Natural killer cell treated with Interleukin-12 subunit alpha and Interleukin-12 subunit beta and Interleukin-15 and Interleukin-18, amount 100 ng/mL, for 72 hours (primary cell): ENCODE data around the gene ANAPC16. TPM values are rescaled to one million over a fixed set of nuclear protein-coding genes. Genes with fewer than 3 reads are reported as not detected.
"Not testable (repeated sequence)": the region's sequence is repeated elsewhere in the genome, so short reads cannot be mapped to it uniquely, and the experiment has no call there.

Experiments
- ATAC-seq, 2 donors: fragments of 150-1000 bp; cut with Tn5 transposase in 1 of 2; sonication (Bioruptor Pico), chemical (Tn5 transposase) in 1 of 2; 2 replicates each; pipeline ENCODE4 v1.10.0; 2021
- DNase-seq: peaks from one replicate; pipeline ENCODE4 v3.0.0; 2022; ENCODE audit warnings: low spot score
- H3K27ac Mint-ChIP-seq, 2 donors: 1 replicate in 1 of 2; 2 replicates in 1 of 2; pipeline ENCODE4 v1.8.0; 2022; ENCODE audit warnings: mixed read lengths in 2 of 2, mild to moderate bottlenecking in 1 of 2, moderate library complexity in 1 of 2
- H3K27me3 Mint-ChIP-seq, 2 donors: 1 replicate in 1 of 2; 2 replicates in 1 of 2; pipeline ENCODE4 v1.8.0; 2022; ENCODE audit warnings: mixed read lengths in 2 of 2
- H3K36me3 Mint-ChIP-seq: one replicate; pipeline ENCODE4 v1.8.0; 2022; ENCODE audit warnings: mixed read lengths
- H3K4me1 Mint-ChIP-seq, 2 donors: 1 replicate in 1 of 2; 2 replicates in 1 of 2; pipeline ENCODE4 v1.8.0; 2022; ENCODE audit warnings: low read depth in 2 of 2, mixed read lengths in 2 of 2, mild to moderate bottlenecking in 1 of 2
- H3K4me3 Mint-ChIP-seq: one replicate; pipeline ENCODE4 v1.8.0; 2022; ENCODE audit warnings: mixed read lengths
- H3K9me3 Mint-ChIP-seq: 2 replicates; pipeline ENCODE4 v1.8.0; 2022; ENCODE audit warnings: mixed read lengths
- total RNA-seq, 2 donors: library from RNA; stranded (reverse); gene quantifications; one replicate each; pipeline ENCODE4 v1.2.3, GENCODE V29; 2022

ANAPC16 gene
- total RNA-seq, 2 donors from 2014 or later: 39.6 to 79.3 TPM

DNA sequence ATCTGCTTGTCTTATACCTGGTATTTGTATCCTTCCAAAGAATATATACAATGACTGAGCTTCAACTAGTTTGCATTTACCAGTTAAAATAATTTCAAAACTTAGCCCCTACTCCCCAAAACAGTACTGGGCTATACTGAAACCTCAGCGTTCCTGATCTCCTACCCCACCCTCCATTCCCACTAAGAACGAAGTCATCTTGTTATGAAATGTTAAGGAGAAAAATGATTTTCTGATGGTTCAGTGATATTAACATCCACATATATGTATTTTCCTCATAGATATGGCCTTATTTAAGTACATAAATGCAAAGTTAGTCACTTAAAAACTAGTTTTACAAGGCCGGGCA, 28.9 kb upstream of the ANAPC16 start:
- Mint-ChIP-seq H3K27ac (peak overlapping the region in 1 of 2 donors; percentile 68), H3K27me3 (no peaks in the 10 kb centered on the region), H3K9me3 (peaks cover 7% of the 10 kb centered on the region), H3K4me3 (no peak overlapping the region), H3K4me1 (peaks cover 4% of the 10 kb centered on the region in 2 donors), H3K36me3 (peaks cover 10% of the 10 kb centered on the region)
- ATAC-seq: no peak
- no peak for DNase-seq

- Mint-ChIP-seq H3K4me1 (no peaks in the 10 kb centered on the region), H3K9me3 (no peaks in the 10 kb centered on the region), H3K4me3 (no peak overlapping the region), H3K27me3 (no peaks in the 10 kb centered on the region), H3K36me3 (peaks cover 5% of the 10 kb centered on the region), H3K27ac (no peak overlapping the region)
- ATAC-seq: no peak
- no peak for DNase-seq
Measured at GRCh38 chr10:72194949-72195348, 20.9 kb upstream of the ANAPC16 start.

DNA sequence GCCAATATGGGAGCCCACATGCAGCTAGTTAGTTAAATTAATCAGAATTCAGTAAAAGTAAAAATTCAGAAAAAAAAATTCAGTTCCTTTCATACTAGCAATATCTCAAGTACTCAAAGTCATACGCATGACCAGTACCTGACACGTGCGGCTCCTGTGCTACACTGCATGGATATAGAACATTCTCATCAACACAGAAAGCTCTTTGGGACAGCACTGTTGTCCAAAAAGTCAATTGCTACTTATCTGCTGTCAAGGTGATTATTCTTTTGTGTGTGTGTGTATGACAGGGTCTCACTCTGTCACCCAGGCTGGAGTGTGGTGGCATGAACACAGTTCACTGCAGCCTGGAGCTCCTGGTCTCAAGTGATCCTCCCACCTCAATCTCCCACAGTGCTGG, 14.9 kb upstream of the ANAPC16 start:
- H3K36me3 Mint-ChIP-seq: peaks cover 4% of the 10 kb centered on the region
- no peak overlapping the region for H3K27ac Mint-ChIP-seq
- ATAC-seq (no peak), DNase-seq (no peak)
- no peaks in the 10 kb centered on the region for H3K4me1 Mint-ChIP-seq
- H3K4me3 Mint-ChIP-seq: no peak overlapping the region
- no peaks in the 10 kb centered on the region for H3K27me3 Mint-ChIP-seq
- H3K9me3 Mint-ChIP-seq: no peaks in the 10 kb centered on the region

GRCh38 chr10:72201293-72201692, 14.5 kb upstream of the ANAPC16 start:
- Mint-ChIP-seq H3K36me3 (peaks cover 4% of the 10 kb centered on the region), H3K4me3 (no peak overlapping the region), H3K9me3 (no peaks in the 10 kb centered on the region), H3K4me1 (no peaks in the 10 kb centered on the region), H3K27ac (no peak overlapping the region), H3K27me3 (no peaks in the 10 kb centered on the region)
- ATAC-seq (no peak), DNase-seq (no peak)

DNA sequence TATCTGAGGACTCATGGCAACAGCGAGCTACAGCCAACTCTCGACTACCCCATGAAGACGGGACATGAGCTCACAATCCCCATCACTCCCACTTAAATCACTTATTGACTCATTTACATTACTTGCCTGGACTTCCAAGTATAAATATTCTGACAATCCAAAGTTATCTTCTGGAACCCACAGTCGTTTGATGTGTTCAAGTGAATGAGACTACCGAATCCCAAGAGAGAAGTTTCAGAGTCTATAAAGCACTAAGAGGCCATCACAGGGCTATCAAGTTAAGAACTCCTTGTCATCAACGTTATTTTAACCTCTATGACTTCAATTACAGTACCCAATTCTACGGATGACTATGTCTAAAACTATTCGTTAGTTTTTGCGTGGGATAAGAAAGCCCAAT, 11.5 kb upstream of the ANAPC16 start:
- H3K27me3 Mint-ChIP-seq: no peaks in the 10 kb centered on the region
- H3K4me1 Mint-ChIP-seq: peaks cover 2 to 5% of the 10 kb centered on the region in 2 donors
- DNase-seq (no peak), ATAC-seq (no peak)
- no peak overlapping the region for H3K27ac Mint-ChIP-seq
- no peak overlapping the region for H3K4me3 Mint-ChIP-seq
- H3K36me3 Mint-ChIP-seq: peaks cover 4% of the 10 kb centered on the region
- H3K9me3 Mint-ChIP-seq: no peaks in the 10 kb centered on the region

GRCh38 chr10:72204724-72205123, 11.1 kb upstream of the ANAPC16 start:
- ATAC-seq (no peak), DNase-seq (no peak)
- Mint-ChIP-seq H3K36me3 (peaks cover 4% of the 10 kb centered on the region), H3K27ac (no peak overlapping the region), H3K4me1 (peaks cover 2 to 5% of the 10 kb centered on the region in 2 donors), H3K4me3 (no peak overlapping the region), H3K9me3 (no peaks in the 10 kb centered on the region), H3K27me3 (no peaks in the 10 kb centered on the region)

GRCh38 chr10:72206511-72207229, 9.1 kb upstream of the ANAPC16 start:
- Mint-ChIP-seq H3K36me3 (peaks cover 4% of the 10 kb centered on the region), H3K9me3 (no peaks in the 10 kb centered on the region), H3K27me3 (no peaks in the 10 kb centered on the region), H3K4me1 (peaks cover 2 to 5% of the 10 kb centered on the region in 2 donors), H3K4me3 (no peak overlapping the region), H3K27ac (no peak overlapping the region)
- ATAC-seq (no peak), DNase-seq (no peak)

DNA sequence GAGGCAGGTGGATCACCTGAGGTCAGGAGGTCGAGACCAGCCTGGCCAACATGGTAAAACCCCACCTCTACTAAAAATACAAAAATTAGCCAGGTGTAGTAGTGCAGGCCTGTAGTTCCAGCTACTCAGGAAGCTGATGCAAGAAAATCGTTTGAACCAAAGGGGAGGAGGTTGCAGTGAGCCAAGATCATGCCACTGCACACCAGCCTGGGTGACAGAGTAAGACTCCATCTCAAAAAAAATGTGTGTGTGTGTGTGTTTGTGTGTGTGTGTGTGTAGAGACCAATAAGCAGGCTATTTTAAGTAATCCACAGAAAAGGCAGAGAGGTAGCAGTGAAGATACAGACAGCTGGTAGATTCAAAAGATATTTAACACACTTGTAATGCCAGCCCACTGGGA, 7.3 kb upstream of the ANAPC16 start:
- H3K9me3 Mint-ChIP-seq, ATAC-seq, H3K27me3 Mint-ChIP-seq, DNase-seq, H3K36me3 Mint-ChIP-seq, H3K4me3 Mint-ChIP-seq: not testable (repeated sequence)
- peak overlapping the region; percentile 44 to 72 for H3K27ac Mint-ChIP-seq
- peaks cover 8 to 12% of the 10 kb centered on the region in 2 donors for H3K4me1 Mint-ChIP-seq

- not testable (repeated sequence) for H3K27ac Mint-ChIP-seq, H3K27me3 Mint-ChIP-seq, H3K9me3 Mint-ChIP-seq, DNase-seq, H3K4me3 Mint-ChIP-seq, ATAC-seq, H3K36me3 Mint-ChIP-seq
- peaks cover 19 to 21% of the 10 kb centered on the region in 2 donors for H3K4me1 Mint-ChIP-seq
Measured at GRCh38 chr10:72211381-72211780, 4.4 kb upstream of the ANAPC16 start.

DNA sequence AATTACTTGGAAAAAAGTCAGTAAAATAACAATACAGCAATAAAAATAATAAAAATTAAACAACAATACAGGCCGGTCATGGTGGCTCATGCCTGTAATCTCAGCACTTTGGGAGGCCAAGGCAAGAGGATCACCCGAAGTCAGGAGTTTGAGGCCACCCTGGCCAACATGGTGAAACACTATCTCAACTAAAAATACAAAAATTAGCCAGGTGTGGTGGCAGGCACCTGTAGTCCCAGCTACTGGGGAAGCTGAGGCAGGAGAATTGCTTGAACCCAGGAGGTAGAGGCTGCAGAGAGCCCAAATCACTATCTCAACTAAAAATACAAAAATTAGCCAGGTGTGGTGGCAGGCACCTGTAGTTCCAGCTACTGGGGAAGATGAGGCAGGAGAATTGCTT, 4.0 kb upstream of the ANAPC16 start:
- H3K4me1 Mint-ChIP-seq: peaks cover 19 to 21% of the 10 kb centered on the region in 2 donors
- H3K36me3 Mint-ChIP-seq, H3K9me3 Mint-ChIP-seq, H3K27me3 Mint-ChIP-seq, H3K27ac Mint-ChIP-seq, ATAC-seq, H3K4me3 Mint-ChIP-seq, DNase-seq: not testable (repeated sequence)

- DNase-seq (no peak), ATAC-seq (no peak)
- peaks cover under 1% of the 10 kb centered on the region for H3K36me3 Mint-ChIP-seq
- no peaks in the 10 kb centered on the region for H3K27me3 Mint-ChIP-seq
- no peaks in the 10 kb centered on the region for H3K9me3 Mint-ChIP-seq
- peak overlapping the region; percentile 65 for H3K4me3 Mint-ChIP-seq
- peaks cover 28 to 30% of the 10 kb centered on the region in 2 donors for H3K4me1 Mint-ChIP-seq
- H3K27ac Mint-ChIP-seq: peak overlapping the region; percentile 86 to 92
Measured at GRCh38 chr10:72218325-72218724, 2.5 kb downstream of the ANAPC16 start.

GRCh38 chr10:72218726-72219125, 2.9 kb downstream of the ANAPC16 start:
- peak overlapping the region; percentile 86 to 92 for H3K27ac Mint-ChIP-seq
- no peaks in the 10 kb centered on the region for H3K27me3 Mint-ChIP-seq
- no peaks in the 10 kb centered on the region for H3K36me3 Mint-ChIP-seq
- H3K4me3 Mint-ChIP-seq: peak overlapping the region; percentile 65
- no peaks in the 10 kb centered on the region for H3K9me3 Mint-ChIP-seq
- H3K4me1 Mint-ChIP-seq: peaks cover 29 to 33% of the 10 kb centered on the region in 2 donors
- ATAC-seq: no peak
- DNase-seq: no peak

DNA sequence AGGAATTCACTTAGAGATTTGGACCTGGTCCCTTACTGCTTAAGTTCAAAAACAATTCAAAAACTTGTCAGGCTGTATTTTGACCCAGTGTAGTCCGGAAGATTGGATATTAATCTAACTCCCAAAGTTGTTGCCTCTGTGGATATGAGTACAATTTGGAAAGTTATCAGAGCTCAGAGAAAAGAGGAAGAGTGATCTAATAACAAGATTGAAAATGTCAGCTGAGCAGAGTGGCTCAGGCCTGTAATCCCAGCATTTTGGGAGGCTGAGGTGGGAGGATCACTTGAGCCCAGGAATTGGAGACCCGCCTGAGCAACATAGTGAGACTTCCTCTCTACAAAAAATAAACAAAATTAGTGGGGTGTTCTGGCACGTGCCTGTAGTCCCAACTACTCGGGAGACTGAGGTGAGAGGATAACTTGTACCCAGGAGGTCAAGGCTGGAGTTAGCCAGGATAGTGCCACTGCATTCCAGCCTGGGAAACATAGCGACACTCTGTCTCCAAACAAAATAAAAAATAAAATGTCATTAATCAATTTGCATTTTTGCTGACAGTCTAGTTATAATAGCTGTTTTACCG, 3.5 kb downstream of the ANAPC16 start:
- H3K4me3 Mint-ChIP-seq: peak overlapping the region; percentile 65
- H3K36me3 Mint-ChIP-seq: no peaks in the 10 kb centered on the region
- peak overlapping the region; percentile 86 to 92 for H3K27ac Mint-ChIP-seq
- H3K9me3 Mint-ChIP-seq: no peaks in the 10 kb centered on the region
- no peak for DNase-seq
- peaks cover 26 to 36% of the 10 kb centered on the region in 2 donors for H3K4me1 Mint-ChIP-seq
- H3K27me3 Mint-ChIP-seq: no peaks in the 10 kb centered on the region
- ATAC-seq: no peak

GRCh38 chr10:72220637-72221036, 4.8 kb downstream of the ANAPC16 start:
- Mint-ChIP-seq H3K27me3 (no peaks in the 10 kb centered on the region), H3K27ac (no peak overlapping the region), H3K4me3 (no peak overlapping the region), H3K36me3 (no peaks in the 10 kb centered on the region), H3K4me1 (peaks cover 20 to 33% of the 10 kb centered on the region in 2 donors), H3K9me3 (no peaks in the 10 kb centered on the region)
- no peak for ATAC-seq
- DNase-seq: no peak
